DOHH2 (cell line): ENCODE results near the gene CCDC85C.
A peak's percentile ranks its signal among the peaks of the same experiment; 100 is the strongest.

ENCODE experiments used
- H3F3A ChIP-seq: fragments of 200-600 bp; sonication (generic), shearing (Covaris generic); 2 replicates; pipeline ENCODE4 v1.6.0; 2016; ENCODE audit warnings: antibody characterized with exemption, mild to moderate bottlenecking; ENCODE audit not compliant: control insufficient read depth, insufficient read depth
- H3K27ac ChIP-seq: fragments of 200-600 bp; sonication (generic); 2 replicates; pipeline ENCODE4 v1.5.1; 2014; ENCODE audit warnings: low read depth, mild to moderate bottlenecking, low read length, moderate library complexity
- H3K27me3 ChIP-seq: fragments of 200-600 bp; sonication (generic); 2 replicates; pipeline ENCODE4 v1.6.1; 2014; ENCODE audit warnings: mild to moderate bottlenecking, low read length, mixed read lengths; ENCODE audit not compliant: control insufficient read depth
- H3K36me3 ChIP-seq: fragments of 200-600 bp; sonication (generic); 2 replicates; pipeline ENCODE4 v1.6.1; 2014; ENCODE audit warnings: mild to moderate bottlenecking, low read length, moderate library complexity, mixed read lengths; ENCODE audit not compliant: control insufficient read depth
- H3K4me1 ChIP-seq: fragments of 200-600 bp; sonication (generic); 2 replicates; pipeline ENCODE4 v1.6.1; 2014; ENCODE audit warnings: mild to moderate bottlenecking, low read length, mixed read lengths; ENCODE audit not compliant: control insufficient read depth
- H3K4me2 ChIP-seq: fragments of 200-600 bp; sonication (generic); 2 replicates; pipeline ENCODE4 v1.6.0; 2014; ENCODE audit warnings: mild to moderate bottlenecking, low read length, moderate library complexity
- H3K4me3 ChIP-seq: fragments of 200-600 bp; sonication (generic); 2 replicates; pipeline ENCODE4 v1.5.1; 2014; ENCODE audit warnings: mild to moderate bottlenecking, low read length, mixed read lengths
- H3K79me2 ChIP-seq: fragments of 200-600 bp; sonication (generic); 2 replicates; pipeline ENCODE4 v1.6.1; 2014; ENCODE audit warnings: mild to moderate bottlenecking, low read length, mixed read lengths; ENCODE audit not compliant: control insufficient read depth
- H3K9me2 ChIP-seq: fragments of 200-600 bp; sonication (generic); replicated peaks from 2 replicates; pipeline ENCODE4 v1.6.1; 2014; ENCODE audit warnings: mild to moderate bottlenecking, low read length, mixed read lengths; ENCODE audit not compliant: control insufficient read depth
- H3K9me3 ChIP-seq: fragments of 200-600 bp; sonication (generic); 2 replicates; pipeline ENCODE4 v1.6.1; 2014; ENCODE audit warnings: antibody characterized with exemption, low read length, mixed read lengths; ENCODE audit not compliant: control insufficient read depth, insufficient read depth
- H4K20me1 ChIP-seq: fragments of 200-600 bp; sonication (generic); 2 replicates; pipeline ENCODE4 v1.6.0; 2014; ENCODE audit warnings: low read depth, mild to moderate bottlenecking, antibody characterized with exemption, low read length, moderate library complexity; ENCODE audit not compliant: control insufficient read depth, insufficient read depth
- EZH2phosphoT487 ChIP-seq: fragments of 200-600 bp; sonication (generic); IDR thresholded peaks from 2 replicates; pipeline ENCODE4 v1.6.1; 2017; ENCODE audit warnings: borderline replicate concordance, mild to moderate bottlenecking, antibody characterized with exemption, low read length, moderate library complexity, mixed read lengths
- TF ChIP-seq, protein P1 (sequence below): fragments of 200-600 bp; sonication (generic); IDR thresholded peaks from one replicate; pipeline ENCODE4 v1.5.1; 2014; ENCODE audit warnings: antibody characterized with exemption, mild to moderate bottlenecking, low read depth, low read length; ENCODE audit not compliant: poor library complexity, severe bottlenecking

The CCDC85C gene

DNA sequence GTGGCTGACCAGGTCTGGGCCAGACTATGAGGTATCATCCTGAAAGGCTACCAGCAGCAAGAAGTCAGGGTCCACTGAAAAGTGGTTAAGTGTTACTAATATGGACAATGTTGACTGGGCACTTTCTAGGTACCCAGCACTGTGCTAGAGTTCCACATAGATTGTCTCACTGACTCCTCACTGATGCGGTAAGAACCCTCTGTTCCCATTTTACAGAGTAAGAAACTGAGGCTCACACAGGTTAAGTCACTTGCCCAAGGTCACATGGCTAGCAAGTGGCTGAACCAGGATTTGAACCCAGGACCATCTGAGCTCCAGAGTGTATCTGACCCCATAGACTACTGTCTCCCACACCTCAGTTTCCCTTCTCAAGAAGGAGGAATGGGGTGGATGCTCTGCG is 4.6 kb upstream of the CCDC85C start:
- no peak for TF ChIP-seq EZH2phosphoT487
- TF ChIP-seq, protein P1, sequence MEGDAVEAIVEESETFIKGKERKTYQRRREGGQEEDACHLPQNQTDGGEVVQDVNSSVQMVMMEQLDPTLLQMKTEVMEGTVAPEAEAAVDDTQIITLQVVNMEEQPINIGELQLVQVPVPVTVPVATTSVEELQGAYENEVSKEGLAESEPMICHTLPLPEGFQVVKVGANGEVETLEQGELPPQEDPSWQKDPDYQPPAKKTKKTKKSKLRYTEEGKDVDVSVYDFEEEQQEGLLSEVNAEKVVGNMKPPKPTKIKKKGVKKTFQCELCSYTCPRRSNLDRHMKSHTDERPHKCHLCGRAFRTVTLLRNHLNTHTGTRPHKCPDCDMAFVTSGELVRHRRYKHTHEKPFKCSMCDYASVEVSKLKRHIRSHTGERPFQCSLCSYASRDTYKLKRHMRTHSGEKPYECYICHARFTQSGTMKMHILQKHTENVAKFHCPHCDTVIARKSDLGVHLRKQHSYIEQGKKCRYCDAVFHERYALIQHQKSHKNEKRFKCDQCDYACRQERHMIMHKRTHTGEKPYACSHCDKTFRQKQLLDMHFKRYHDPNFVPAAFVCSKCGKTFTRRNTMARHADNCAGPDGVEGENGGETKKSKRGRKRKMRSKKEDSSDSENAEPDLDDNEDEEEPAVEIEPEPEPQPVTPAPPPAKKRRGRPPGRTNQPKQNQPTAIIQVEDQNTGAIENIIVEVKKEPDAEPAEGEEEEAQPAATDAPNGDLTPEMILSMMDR = no peak
- no peak overlapping the region for H3K4me3 ChIP-seq
- no peak overlapping the region for H3K27ac ChIP-seq

DNA sequence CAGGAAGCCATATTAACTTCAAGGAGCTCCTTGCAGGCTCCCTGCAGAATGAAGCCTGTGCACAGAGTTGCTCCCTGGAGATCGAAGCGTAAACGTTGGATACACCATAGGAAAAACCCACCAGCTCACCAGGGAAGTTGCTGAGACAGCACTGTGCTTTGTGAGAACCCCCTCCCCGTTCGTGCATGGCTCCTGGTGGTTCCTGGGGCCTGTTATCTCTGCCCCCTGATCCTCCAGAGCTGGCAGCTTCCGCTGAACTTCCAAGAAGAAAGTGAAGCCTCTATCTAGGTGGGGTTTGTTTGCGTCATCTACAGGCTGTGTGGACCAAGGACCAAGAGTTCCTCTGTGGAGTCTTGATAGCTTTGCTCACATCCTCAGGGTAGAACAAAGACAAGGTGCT is 2.4 kb upstream of the CCDC85C start:
- Histone ChIP-seq H3K9me3 (no peaks in the 10 kb centered on the region), H3F3A (no peaks in the 10 kb centered on the region), H3K36me3 (no peaks in the 10 kb centered on the region), H3K4me1 (peaks cover 5% of the 10 kb centered on the region), H3K27me3 (peaks cover 6% of the 10 kb centered on the region; the same call in 1 of the 2 replicates), H3K4me2 (no peak overlapping the region), H3K27ac (no peak overlapping the region), H3K9me2 (no peaks in the 10 kb centered on the region), H4K20me1 (no peaks in the 10 kb centered on the region), H3K79me2 (no peaks in the 10 kb centered on the region), H3K4me3 (no peak overlapping the region)
- TF ChIP-seq, protein P1 = no peak
- TF ChIP-seq EZH2phosphoT487 = no peak

More for the DNA sequence above, 4.6 kb upstream of the CCDC85C start:
- H3K4me2 ChIP-seq = no peak overlapping the region
- H3K27me3 ChIP-seq = peaks cover 6% of the 10 kb centered on the region; the same call in 1 of the 2 replicates
- no peaks in the 10 kb centered on the region for H3K9me2 ChIP-seq
- no peaks in the 10 kb centered on the region for H3K9me3 ChIP-seq
- no peaks in the 10 kb centered on the region for H3K36me3 ChIP-seq
- H3K4me1 ChIP-seq = peaks cover 5% of the 10 kb centered on the region
- no peaks in the 10 kb centered on the region for H4K20me1 ChIP-seq
- H3F3A ChIP-seq = no peaks in the 10 kb centered on the region
- H3K79me2 ChIP-seq = no peaks in the 10 kb centered on the region

DNA sequence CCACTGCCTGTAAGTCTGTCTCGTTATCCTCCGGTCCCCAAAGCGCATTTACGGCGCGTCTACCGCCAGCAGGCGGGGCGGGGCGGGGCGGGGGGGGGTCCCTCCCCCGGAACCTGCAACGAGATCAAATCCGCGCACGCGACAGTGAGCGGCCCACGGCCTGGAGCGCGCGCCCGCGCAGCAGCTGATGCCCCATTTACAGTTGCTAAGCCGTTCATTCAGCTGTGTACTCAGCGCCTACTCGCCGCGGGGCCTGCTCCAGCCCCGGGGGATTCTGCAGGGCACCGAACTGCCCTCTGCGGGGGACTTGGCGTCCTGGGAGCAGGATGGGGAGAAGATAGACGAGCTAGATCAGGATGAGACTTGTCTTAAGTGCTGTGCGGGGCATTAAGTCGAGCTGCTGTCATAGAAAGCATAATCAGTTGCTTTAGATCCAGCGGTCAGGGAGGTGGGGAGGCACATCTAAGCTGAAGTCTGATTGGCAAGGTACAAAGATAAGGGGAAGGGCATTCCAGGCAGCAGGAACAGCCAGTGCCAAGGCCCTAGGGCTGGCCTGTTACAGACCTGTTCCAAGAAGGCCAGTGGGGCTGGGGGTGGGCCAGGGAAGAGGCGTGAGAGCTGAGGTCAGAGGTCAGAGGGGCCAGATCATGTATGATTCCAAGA is 1.4 kb upstream of the CCDC85C start:
- H3K4me2 ChIP-seq = peak overlapping the region; percentile 74
- H3K4me3 ChIP-seq = peak overlapping the region; percentile 76
- H3K79me2 ChIP-seq = no peaks in the 10 kb centered on the region
- no peaks in the 10 kb centered on the region for H3K36me3 ChIP-seq
- H3K9me3 ChIP-seq = no peaks in the 10 kb centered on the region
- H3K27me3 ChIP-seq = peaks cover 6% of the 10 kb centered on the region; the same call in 1 of the 2 replicates
- H3K27ac ChIP-seq = no peak overlapping the region
- no peaks in the 10 kb centered on the region for H3K9me2 ChIP-seq
- TF ChIP-seq, protein P1 = no peak
- no peak for TF ChIP-seq EZH2phosphoT487
- H3F3A ChIP-seq = no peaks in the 10 kb centered on the region
- no peaks in the 10 kb centered on the region for H4K20me1 ChIP-seq
- peaks cover 5% of the 10 kb centered on the region for H3K4me1 ChIP-seq
